Astrocyte (in vitro differentiated cells and primary cell): Measurements from ENCODE around the gene TXNDC12.

ENCODE experiments used
- CTCF ChIP-seq: IDR thresholded peaks from 2 replicates; pipeline ENCODE4 v1.5.1; 2011; ENCODE audit warnings: low read depth, mild to moderate bottlenecking, inconsistent platforms, low read length, moderate library complexity; ENCODE audit not compliant: insufficient read depth
- EZH2 ChIP-seq: IDR thresholded peaks from 2 replicates; pipeline ENCODE4 v1.6.1; 2012; ENCODE audit warnings: mild to moderate bottlenecking, low read length, inconsistent platforms; ENCODE audit not compliant: insufficient read depth

GRCh38 chr1:52007215-52008002 lies 47.6 kb downstream of the TXNDC12 start:
- no peak for TF ChIP-seq CTCF
- TF ChIP-seq EZH2: no peak
